Natural killer cell (primary cell): ENCODE data around the gene POFUT2. TPM values are rescaled to one million over a fixed set of nuclear protein-coding genes. Genes with fewer than 3 reads are reported as not detected.
A peak's percentile ranks its signal among the peaks of the same experiment; 100 is the strongest.

Experiments used
- ATAC-seq, 3 donors: fragments of 150-1000 bp in 2 of 3; fragments of 200-7000 bp in 1 of 3; cut with Tn5 transposase; 1 replicate in 1 of 3; 2 replicates in 2 of 3; pipeline ENCODE4 v1.10.0; 2021; ENCODE audit warnings: mild to moderate bottlenecking in 2 of 3, moderate library complexity in 2 of 3
- DNase-seq, 2 donors: peaks; one replicate each; pipeline versions ENCODE4 v3.0.0 to v3.0.0-alpha.2; 2013 to 2021; ENCODE audit warnings: mixed read lengths in 1 of 2
- H3K27ac ChIP-seq: one replicate; pipeline ENCODE4 v1.5.1; 2013; ENCODE audit warnings: mild to moderate bottlenecking, low read length
- H3K27me3 ChIP-seq: one replicate; pipeline ENCODE4 v1.6.1; 2013; ENCODE audit warnings: low read length; ENCODE audit not compliant: control insufficient read depth, insufficient read depth
- H3K36me3 ChIP-seq: one replicate; pipeline ENCODE4 v1.6.1; 2013; ENCODE audit warnings: low read length; ENCODE audit not compliant: control insufficient read depth, insufficient read depth
- H3K4me1 ChIP-seq: one replicate; pipeline ENCODE4 v1.6.1; 2013; ENCODE audit warnings: low read length; ENCODE audit not compliant: control insufficient read depth, insufficient read depth
- H3K4me3 ChIP-seq: one replicate; pipeline ENCODE4 v1.5.1; 2013; ENCODE audit warnings: low read length
- H3K9me3 ChIP-seq: one replicate; pipeline ENCODE4 v1.6.1; 2013; ENCODE audit warnings: low read length; ENCODE audit not compliant: control insufficient read depth, insufficient read depth
- H3K27ac Mint-ChIP-seq, 2 donors: one replicate each; pipeline ENCODE4 v1.8.0; 2022; ENCODE audit warnings: mild to moderate bottlenecking in 2 of 2, mixed read lengths in 2 of 2, moderate library complexity in 1 of 2
- H3K27me3 Mint-ChIP-seq, 2 donors: one replicate each; pipeline ENCODE4 v1.8.0; 2022; ENCODE audit warnings: low read depth in 2 of 2, mixed read lengths in 2 of 2
- H3K36me3 Mint-ChIP-seq: one replicate; pipeline ENCODE4 v1.8.0; 2022; ENCODE audit warnings: mixed read lengths
- H3K4me1 Mint-ChIP-seq, 2 donors: one replicate each; pipeline ENCODE4 v1.8.0; 2022; ENCODE audit warnings: mixed read lengths in 2 of 2
- H3K4me3 Mint-ChIP-seq: one replicate; pipeline ENCODE4 v1.8.0; 2022; ENCODE audit warnings: mild to moderate bottlenecking, moderate library complexity, mixed read lengths
- H3K9me3 Mint-ChIP-seq, 2 donors: one replicate each; pipeline ENCODE4 v1.8.0; 2022; ENCODE audit warnings: mixed read lengths in 2 of 2
- CTCF ChIP-seq: fragments of 200-600 bp; IDR thresholded peaks from one replicate; pipeline ENCODE4 v1.8.0; 2022; ENCODE audit warnings: antibody characterized with exemption
- WGBS: methylation state at CpG from one replicate; pipeline ENCODE4 v1.1.7; 2013; ENCODE audit warnings: missing lambda C conversion rate; ENCODE audit not compliant: insufficient coverage; 5-methylcytosine and 5-hydroxymethylcytosine counted together
- intact Hi-C: fragments of 100-400 bp; cut with micrococcal nuclease; formaldehyde crosslinking; loops from one replicate; pipeline ENCODE4 v1.14.2; 2022
- total RNA-seq, 4 donors: library from RNA; stranded (reverse); fragments of 120-200 nt in 1 of 4; gene quantifications; one replicate each; pipeline versions ENCODE4 v1.2.3 to v1.2.4, GENCODE V29; 2013 to 2022

The POFUT2 gene
- total RNA-seq, 3 donors from 2014 or later (not counting 1 experiment from before 2014, with no cell fraction given), result 41.4 to 46.0 (median 43.3) TPM

GRCh38 chr21:45234965-45235364 is 52.7 kb downstream of the POFUT2 start:
- Histone ChIP-seq H3K36me3 (no peaks in the 10 kb centered on the region), H3K9me3 (no peaks in the 10 kb centered on the region), H3K4me3 (no peak overlapping the region), H3K27me3 (peaks cover 6% of the 10 kb centered on the region), H3K27ac (no peak overlapping the region), H3K4me1 (no peaks in the 10 kb centered on the region)
- peaks cover 52 to 57% of the 10 kb centered on the region in 2 donors for H3K27me3 Mint-ChIP-seq
- intact Hi-C loops, result no loop called here
- ATAC-seq, result no peak
- H3K4me1 Mint-ChIP-seq, result no peaks in the 10 kb centered on the region
- DNase-seq, result no peak
- no peaks in the 10 kb centered on the region for H3K36me3 Mint-ChIP-seq
- no peak overlapping the region for H3K4me3 Mint-ChIP-seq
- no peak overlapping the region for H3K27ac Mint-ChIP-seq
- H3K9me3 Mint-ChIP-seq, result no peaks in the 10 kb centered on the region
- WGBS, result 93% methylated on average over 7 of the region's 8 CpGs
- TF ChIP-seq CTCF, result no peak

GRCh38 chr21:45234127-45234526 is 53.6 kb downstream of the POFUT2 start:
- WGBS, result 85% methylated on average over 28 of the region's 28 CpGs
- no peak for DNase-seq
- peak overlapping the region; percentile 52 for H3K4me3 Mint-ChIP-seq

GRCh38 chr21:45231705-45232104 is 56.0 kb downstream of the POFUT2 start:
- H3K4me1 ChIP-seq, result peaks cover 24% of the 10 kb centered on the region
- H3K36me3 Mint-ChIP-seq, result no peaks in the 10 kb centered on the region
- peaks cover 24 to 26% of the 10 kb centered on the region in 2 donors for H3K4me1 Mint-ChIP-seq
- H3K27ac ChIP-seq, result no peak overlapping the region
- H3K27me3 Mint-ChIP-seq, result peaks cover 35 to 46% of the 10 kb centered on the region in 2 donors
- WGBS, result 97% methylated on average over 3 of the region's 3 CpGs
- no peaks in the 10 kb centered on the region for H3K9me3 Mint-ChIP-seq
- DNase-seq (no peak), ATAC-seq (no peak)
- no peak overlapping the region for H3K4me3 Mint-ChIP-seq
- no peaks in the 10 kb centered on the region for H3K9me3 ChIP-seq
- H3K4me3 ChIP-seq, result no peak overlapping the region
- no peak overlapping the region for H3K27ac Mint-ChIP-seq
- no peaks in the 10 kb centered on the region for H3K36me3 ChIP-seq
- H3K27me3 ChIP-seq, result peaks cover 6% of the 10 kb centered on the region
- no peak for TF ChIP-seq CTCF
- intact Hi-C loops, result no loop called here

More at GRCh38 chr21:45234127-45234526, 53.6 kb downstream of the POFUT2 start:
- Histone ChIP-seq H3K27ac (no peak overlapping the region), H3K9me3 (no peaks in the 10 kb centered on the region), H3K4me1 (peaks cover under 1% of the 10 kb centered on the region), H3K27me3 (peaks cover 6% of the 10 kb centered on the region), H3K4me3 (no peak overlapping the region), H3K36me3 (no peaks in the 10 kb centered on the region)
- Mint-ChIP-seq H3K9me3 (no peaks in the 10 kb centered on the region), H3K36me3 (no peaks in the 10 kb centered on the region), H3K27ac (no peak overlapping the region), H3K27me3 (peaks cover 46 to 52% of the 10 kb centered on the region in 2 donors), H3K4me1 (peaks cover 0 to 2% of the 10 kb centered on the region in 2 donors)
- intact Hi-C loops, result no loop called here
- TF ChIP-seq CTCF, result no peak
- ATAC-seq, result no peak

GRCh38 chr21:45228656-45229240 is 58.9 kb downstream of the POFUT2 start:
- Mint-ChIP-seq H3K36me3 (no peaks in the 10 kb centered on the region), H3K4me3 (peak overlapping the region; percentile 59), H3K27ac (peak overlapping the region in 1 of 2 donors; percentile 83), H3K4me1 (peaks cover 28 to 33% of the 10 kb centered on the region in 2 donors), H3K27me3 (peaks cover 35 to 41% of the 10 kb centered on the region in 2 donors), H3K9me3 (no peaks in the 10 kb centered on the region)
- intact Hi-C loops, result loop anchor here (5.0 kb wide), 1 partner anchor 39 kb away; no protein-coding TSS in a partner anchor
- H3K4me1 ChIP-seq, result peaks cover 39% of the 10 kb centered on the region
- H3K27me3 ChIP-seq, result peaks cover 6% of the 10 kb centered on the region
- H3K36me3 ChIP-seq, result no peaks in the 10 kb centered on the region
- DNase-seq (no peak), ATAC-seq (no peak)
- no peak for TF ChIP-seq CTCF
- no peak overlapping the region for H3K27ac ChIP-seq
- WGBS, result 92% methylated on average over 3 of the region's 3 CpGs
- H3K4me3 ChIP-seq, result no peak overlapping the region
- no peaks in the 10 kb centered on the region for H3K9me3 ChIP-seq
